GM12878 (cell line): Measurements from ENCODE around the gene PLAAT5. TPM values are rescaled to one million over a fixed set of nuclear protein-coding genes. Genes with fewer than 3 reads are reported as not detected.

ENCODE experiments used
- ATAC-seq: fragments of 200-7000 bp; cut with Tn5 transposase; 3 replicates; pipeline ENCODE4 v1.9.1; 2020; ENCODE audit warnings: mild to moderate bottlenecking, moderate library complexity
- BruUV-seq: library from RNA; stranded (reverse); fragments of 400-500 nt; replicated peaks from 2 replicates; lab custom pipeline; 2021; lab: Mats Ljungman, UMichigan
- CTCF ChIA-PET: fragments of 300-600 bp; sonication (Branson Sonifier 250); formaldehyde crosslinking; extraction: SDS; loops from one replicate; lab custom pipeline; 2021; ENCODE audit warnings: inconsistent platforms; lab: Yijun Ruan, JAX
- POLR2A ChIA-PET: fragments of 350-600 bp; formaldehyde crosslinking; extraction: SDS; loops from one replicate; lab custom pipeline; 2021; ENCODE audit warnings: inconsistent platforms; lab: Charles Lee
- RAD21 ChIA-PET: fragments of 300-600 bp; sonication (Branson Sonifier 250); formaldehyde crosslinking; loops from one replicate; lab custom pipeline; 2023; ENCODE audit warnings: antibody characterized with exemption; ENCODE audit not compliant: unreplicated experiment; lab: Charles Lee
- SMC1A ChIA-PET: fragments of 300-600 bp; sonication (Branson Sonifier 250); formaldehyde crosslinking; loops from one replicate; lab custom pipeline; 2023; ENCODE audit not compliant: unreplicated experiment, uncharacterized antibody; lab: Charles Lee
- DNase-seq: peaks from one replicate; pipeline ENCODE4 v3.0.0-alpha.2; 2011; ENCODE audit warnings: low read depth, low spot score
- FAIRE-seq: peaks from 3 replicates; lab custom pipeline; 2011; peaks lifted over from hg19 to GRCh38; lab: Jason Lieb, UNC
- H2AFZ ChIP-seq: 2 replicates; pipeline ENCODE4 v1.6.0; 2011; ENCODE audit warnings: low read depth, low read length, control low read depth; ENCODE audit not compliant: control insufficient read depth
- H3K27ac ChIP-seq: 2 replicates; pipeline ENCODE4 v1.5.1; 2011; ENCODE audit warnings: control low read depth; ENCODE audit not compliant: control insufficient read depth, insufficient read depth
- H3K27me3 ChIP-seq, 2 experiments: replicated peaks in 1 of 2; 2 replicates each; pipeline versions ENCODE4 v1.6.0 to v1.6.1; 2011; ENCODE audit warnings: low read length in 1 of 2; ENCODE audit not compliant: control insufficient read depth in 2 of 2, insufficient read depth in 2 of 2
- H3K36me3 ChIP-seq, 2 experiments: 2 replicates each; pipeline ENCODE4 v1.5.1; 2011; ENCODE audit warnings: low read length in 1 of 2; ENCODE audit not compliant: control insufficient read depth in 2 of 2, insufficient read depth in 2 of 2
- H3K4me1 ChIP-seq: 2 replicates; pipeline ENCODE4 v1.6.1; 2011; ENCODE audit warnings: mild to moderate bottlenecking, low read length, moderate library complexity, mixed read lengths; ENCODE audit not compliant: control insufficient read depth, insufficient read depth
- H3K4me2 ChIP-seq: 2 replicates; pipeline ENCODE4 v1.6.0; 2011; ENCODE audit warnings: control low read depth; ENCODE audit not compliant: control insufficient read depth, insufficient read depth
- H3K4me3 ChIP-seq: fragments of 200-600 bp; sonication (generic); 2 replicates; pipeline ENCODE4 v1.5.1; 2016
- H3K79me2 ChIP-seq: 2 replicates; pipeline ENCODE4 v1.6.0; 2011; ENCODE audit warnings: low read length; ENCODE audit not compliant: control insufficient read depth, insufficient read depth
- H3K9ac ChIP-seq: 2 replicates; pipeline ENCODE4 v1.8.0; 2011; ENCODE audit warnings: low read length, control low read depth, mixed read lengths; ENCODE audit not compliant: control insufficient read depth, insufficient read depth
- H3K9me3 ChIP-seq: replicated peaks from 3 replicates; pipeline ENCODE4 v1.5.1; 2011; ENCODE audit warnings: mild to moderate bottlenecking, low read length; ENCODE audit not compliant: control insufficient read depth, insufficient read depth
- H4K20me1 ChIP-seq: 2 replicates; pipeline ENCODE4 v1.6.0; 2011; ENCODE audit not compliant: control insufficient read depth, insufficient read depth
- MTA3 ChIP-seq: IDR thresholded peaks from 2 replicates; pipeline ENCODE4 v1.6.1; 2012; ENCODE audit warnings: low read length, inconsistent platforms, borderline replicate concordance
- RAD21 ChIP-seq: IDR thresholded peaks from 2 replicates; pipeline ENCODE4 v1.6.1; 2011; ENCODE audit warnings: mild to moderate bottlenecking, low read depth, low read length, moderate library complexity; ENCODE audit not compliant: insufficient read depth
- SMC3 ChIP-seq: IDR thresholded peaks from 2 replicates; pipeline ENCODE4 v1.6.1; 2011; ENCODE audit warnings: low read length, improper control_type of control experiment, borderline replicate concordance
- SPI1 ChIP-seq: IDR thresholded peaks from 2 replicates; pipeline ENCODE4 v1.6.1; 2011; ENCODE audit warnings: low read depth, mild to moderate bottlenecking, low read length, moderate library complexity, borderline replicate concordance; ENCODE audit not compliant: insufficient read depth
- WGBS: methylation state at CpG from one replicate; pipeline ENCODE4 v1.1.6; 2016; ENCODE audit warnings: low lambda C conversion rate; ENCODE audit not compliant: insufficient replicate concordance, insufficient coverage; ENCODE audit errors: missing lambda C conversion rate; 5-methylcytosine and 5-hydroxymethylcytosine counted together
- in situ Hi-C: fragments of 300-500 bp; cut with MboI; formaldehyde crosslinking; loops from 9 replicates; pipeline ENCODE4 v1.14.3; 2018; ENCODE audit warnings: mixed read lengths
- intact Hi-C: fragments of 100-400 bp; cut with micrococcal nuclease; formaldehyde crosslinking; loops from one replicate; pipeline ENCODE4 v1.14.2; 2022; ENCODE audit not compliant: unreplicated experiment
- polyA plus RNA-seq, 11 experiments: library from polyadenylated mRNA; depleted of rRNA in 4 of 11; unstranded in 6 of 11; stranded (reverse) in 5 of 11; fragments of >200 nt; fragmentation: Nextera tagmentation in 4 of 11; fragmentation: Illumina TruSeq in 1 of 11; extraction: Ambion mirVana in 4 of 11; extraction: Trizol in 1 of 11; gene quantifications; 1 replicate in 1 of 11; 2 replicates in 10 of 11; pipeline versions ENCODE4 v1.2.1 to v1.2.3, GENCODE V29; 2011 to 2016; ENCODE audit warnings: inconsistent platforms in 2 of 11, missing spikeins in 2 of 11, low read depth in 1 of 11
- total RNA-seq, 4 experiments: library from RNA; depleted of rRNA in 3 of 4; stranded (reverse); fragments of >200 nt in 3 of 4; fragmentation: Illumina TruSeq in 1 of 4; extraction: Trizol in 1 of 4; gene quantifications; 2 replicates each; pipeline versions ENCODE4 v1.2.1 to v1.2.3, GENCODE V29; 2013 to 2021
- TF ChIP-seq, protein P1 (sequence below): fragments of 450-650 bp; IDR thresholded peaks from 2 replicates; pipeline ENCODE4 v1.6.1; 2018; ENCODE audit warnings: borderline replicate concordance, mild to moderate bottlenecking; ENCODE audit not compliant: partially characterized antibody
- TF ChIP-seq, protein P2 (sequence below), 3 experiments: IDR thresholded peaks in 2 of 3; conservative IDR thresholded peaks in 1 of 3; 2 replicates each; pipeline ENCODE4 v1.5.1; 2011; ENCODE audit warnings: low read depth in 3 of 3, low read length in 3 of 3, mild to moderate bottlenecking in 3 of 3, control low read depth in 2 of 3, moderate library complexity in 2 of 3, inconsistent platforms in 1 of 3, mixed read lengths in 1 of 3; ENCODE audit not compliant: control insufficient read depth in 2 of 3, insufficient read depth in 1 of 3; ENCODE audit errors: extremely low read depth in 1 of 3

Gene PLAAT5
- total and polyA plus RNA-seq, 10 of the 15 experiments (the other 5 are each of a cell fraction or from before 2014, with no cell fraction given) = not detected

DNA sequence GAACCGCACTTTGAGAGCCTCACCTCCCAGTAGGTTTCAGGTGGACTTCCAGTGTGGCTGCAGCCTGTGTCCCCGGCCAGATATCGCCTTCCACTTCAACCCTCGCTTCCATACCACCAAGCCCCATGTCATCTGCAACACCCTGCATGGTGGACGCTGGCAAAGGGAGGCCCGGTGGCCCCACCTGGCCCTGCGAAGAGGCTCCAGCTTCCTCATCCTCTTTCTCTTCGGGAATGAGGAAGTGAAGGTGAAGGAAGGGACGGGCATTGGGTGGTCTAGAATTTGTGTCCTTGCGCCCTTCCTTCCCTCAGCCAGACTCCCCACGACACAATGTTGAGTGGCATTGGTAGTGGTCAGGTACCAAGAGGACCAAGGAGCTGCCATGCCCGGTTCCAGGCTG, 17.8 kb upstream of the PLAAT5 start:
- FAIRE-seq (no peak), ATAC-seq (no peak)
- BruUV-seq = no TSS peak
- ChIA-PET CTCF (interaction anchor here (0.5 to 2.5 kb wide), 2 partner anchors 29 to 117 kb away, joined by 3 to 16 read pairs; no protein-coding TSS in a partner anchor), SMC1A (interaction anchor here (1.6 kb wide), 1 partner anchor 19 kb away, joined by 5 read pairs; no protein-coding TSS in a partner anchor)
- Histone ChIP-seq H3K9me3 (no peaks in the 10 kb centered on the region), H2AFZ (no peak overlapping the region), H3K27ac (no peak overlapping the region), H3K4me2 (no peak overlapping the region), H3K9ac (no peak overlapping the region), H3K4me3 (no peak overlapping the region)
- TF ChIP-seq SPI1 = peak; percentile 24; the same call in 1 of the 2 replicates
- TF ChIP-seq, protein P1, sequence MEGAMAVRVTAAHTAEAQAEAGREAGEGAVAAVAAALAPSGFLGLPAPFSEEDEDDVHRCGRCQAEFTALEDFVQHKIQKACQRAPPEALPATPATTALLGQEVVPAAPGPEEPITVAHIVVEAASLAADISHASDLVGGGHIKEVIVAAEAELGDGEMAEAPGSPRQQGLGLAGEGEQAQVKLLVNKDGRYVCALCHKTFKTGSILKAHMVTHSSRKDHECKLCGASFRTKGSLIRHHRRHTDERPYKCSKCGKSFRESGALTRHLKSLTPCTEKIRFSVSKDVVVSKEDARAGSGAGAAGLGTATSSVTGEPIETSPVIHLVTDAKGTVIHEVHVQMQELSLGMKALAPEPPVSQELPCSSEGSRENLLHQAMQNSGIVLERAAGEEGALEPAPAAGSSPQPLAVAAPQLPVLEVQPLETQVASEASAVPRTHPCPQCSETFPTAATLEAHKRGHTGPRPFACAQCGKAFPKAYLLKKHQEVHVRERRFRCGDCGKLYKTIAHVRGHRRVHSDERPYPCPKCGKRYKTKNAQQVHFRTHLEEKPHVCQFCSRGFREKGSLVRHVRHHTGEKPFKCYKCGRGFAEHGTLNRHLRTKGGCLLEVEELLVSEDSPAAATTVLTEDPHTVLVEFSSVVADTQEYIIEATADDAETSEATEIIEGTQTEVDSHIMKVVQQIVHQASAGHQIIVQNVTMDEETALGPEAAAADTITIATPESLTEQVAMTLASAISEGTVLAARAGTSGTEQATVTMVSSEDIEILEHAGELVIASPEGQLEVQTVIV = no peak
- TF ChIP-seq, all 136 proteins: peak for 1
- Histone ChIP-seq H3K4me1 (peaks cover 5% of the 10 kb centered on the region; the same call in 1 of the 2 replicates), H4K20me1 (no peaks in the 10 kb centered on the region), H3K27me3 (no peaks in the 10 kb centered on the region; a peak in 1 of 4 replicates), H3K36me3 (no peaks in the 10 kb centered on the region), H3K79me2 (no peaks in the 10 kb centered on the region)
- RAD21 ChIA-PET = no interaction called here
- WGBS = 37% methylated on average over 12 of the region's 12 CpGs
- intact Hi-C loops = no loop called here
- DNase-seq = no peak
- in situ Hi-C loops = no loop called here
- POLR2A ChIA-PET = no interaction called here

DNA sequence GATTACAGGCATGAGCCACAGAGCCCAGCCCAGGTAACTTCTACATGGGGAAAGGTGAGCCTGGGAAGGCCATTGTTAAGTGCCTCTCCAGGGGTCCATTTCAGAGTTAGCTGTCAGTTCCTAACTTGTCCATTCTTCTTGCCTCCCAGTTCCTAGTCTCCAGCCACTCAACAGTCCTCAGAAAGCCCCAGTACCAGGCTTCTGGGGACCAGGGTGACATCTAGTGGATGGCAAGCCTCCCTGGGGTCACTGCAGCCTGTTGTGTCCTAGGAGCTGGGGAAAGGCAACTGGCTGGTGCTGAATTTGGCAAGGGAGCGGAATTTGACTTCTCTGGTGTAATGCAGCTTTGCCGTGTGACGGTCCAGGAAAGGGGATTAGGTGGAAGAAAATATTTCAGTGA, 17.0 kb upstream of the PLAAT5 start:
- Histone ChIP-seq H3K27ac (no peak overlapping the region), H3K9ac (no peak overlapping the region), H3K4me3 (no peak overlapping the region), H3K4me2 (no peak overlapping the region), H2AFZ (no peak overlapping the region), H4K20me1 (no peaks in the 10 kb centered on the region)
- WGBS = 54% methylated on average over 3 of the region's 3 CpGs
- ChIA-PET RAD21 (interaction anchor here (0.6 to 1.0 kb wide), 2 partner anchors 28 to 312 kb away, joined by 3 to 7 read pairs; no protein-coding TSS in a partner anchor), SMC1A (interaction anchor here (1.1 to 1.6 kb wide), 2 partner anchors 19 to 28 kb away, joined by 5 read pairs; no protein-coding TSS in a partner anchor), POLR2A (interaction anchor here (1.3 kb wide), 1 partner anchor 29 kb away, joined by 3 read pairs; the partner anchor contains the start of gene PLAAT4)
- intact Hi-C loops = no loop called here
- ATAC-seq = peak; percentile 76
- TF ChIP-seq RAD21 = peak; percentile 31
- TF ChIP-seq SMC3 = peak; percentile 20; the same call in 1 of the 2 replicates
- TF ChIP-seq, protein P2, sequence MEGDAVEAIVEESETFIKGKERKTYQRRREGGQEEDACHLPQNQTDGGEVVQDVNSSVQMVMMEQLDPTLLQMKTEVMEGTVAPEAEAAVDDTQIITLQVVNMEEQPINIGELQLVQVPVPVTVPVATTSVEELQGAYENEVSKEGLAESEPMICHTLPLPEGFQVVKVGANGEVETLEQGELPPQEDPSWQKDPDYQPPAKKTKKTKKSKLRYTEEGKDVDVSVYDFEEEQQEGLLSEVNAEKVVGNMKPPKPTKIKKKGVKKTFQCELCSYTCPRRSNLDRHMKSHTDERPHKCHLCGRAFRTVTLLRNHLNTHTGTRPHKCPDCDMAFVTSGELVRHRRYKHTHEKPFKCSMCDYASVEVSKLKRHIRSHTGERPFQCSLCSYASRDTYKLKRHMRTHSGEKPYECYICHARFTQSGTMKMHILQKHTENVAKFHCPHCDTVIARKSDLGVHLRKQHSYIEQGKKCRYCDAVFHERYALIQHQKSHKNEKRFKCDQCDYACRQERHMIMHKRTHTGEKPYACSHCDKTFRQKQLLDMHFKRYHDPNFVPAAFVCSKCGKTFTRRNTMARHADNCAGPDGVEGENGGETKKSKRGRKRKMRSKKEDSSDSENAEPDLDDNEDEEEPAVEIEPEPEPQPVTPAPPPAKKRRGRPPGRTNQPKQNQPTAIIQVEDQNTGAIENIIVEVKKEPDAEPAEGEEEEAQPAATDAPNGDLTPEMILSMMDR (IDR thresholded peaks at IDR 0.05 in 2 of 3, conservative IDR thresholded peaks at IDR 0.05 in 1 of 3; ENCODE audit: control insufficient read depth in 2 of 3, extremely low read depth in 1 of 3, insufficient read depth in 1 of 3, low read depth in 3 of 3, low read length in 3 of 3) = peak; percentile 37 to 41 (median 41); a peak in 5 of 6 replicates
- TF ChIP-seq MTA3 = no peak
- TF ChIP-seq, all 136 proteins: peak for 3
- CTCF ChIA-PET = interaction anchor here (1.0 to 2.5 kb wide), 3 partner anchors 24 to 128 kb away, joined by 3 to 16 read pairs (median 7); no protein-coding TSS in a partner anchor
- H3K36me3 ChIP-seq = no peaks in the 10 kb centered on the region
- in situ Hi-C loops = no loop called here
- H3K9me3 ChIP-seq = no peaks in the 10 kb centered on the region
- no peaks in the 10 kb centered on the region for H3K79me2 ChIP-seq
- no peak for DNase-seq
- no peak for FAIRE-seq
- no TSS peak for BruUV-seq
- H3K27me3 ChIP-seq = no peaks in the 10 kb centered on the region; a peak in 1 of 4 replicates
- H3K4me1 ChIP-seq = peaks cover 5% of the 10 kb centered on the region; the same call in 1 of the 2 replicates
